SK-N-SH (cell line): ENCODE data around the gene PKIB.

ENCODE experiments used
- MAX ChIP-seq: IDR thresholded peaks from 2 replicates; pipeline ENCODE4 v1.4.0; 2012; ENCODE audit warnings: low read depth
- POLR2AphosphoS5 ChIP-seq: IDR thresholded peaks from 2 replicates; pipeline ENCODE4 v1.6.1; 2012; ENCODE audit warnings: low read depth, low read length
- RAD21 ChIP-seq: IDR thresholded peaks from 2 replicates; pipeline ENCODE4 v1.6.1; 2012; ENCODE audit warnings: mild to moderate bottlenecking, low read length
- TF ChIP-seq, protein P1 (sequence below): fragments of 200-600 bp; sonication (generic); IDR thresholded peaks from 2 replicates; pipeline ENCODE4 v1.6.1; 2017; ENCODE audit warnings: antibody characterized with exemption, mild to moderate bottlenecking, moderate library complexity

DNA sequence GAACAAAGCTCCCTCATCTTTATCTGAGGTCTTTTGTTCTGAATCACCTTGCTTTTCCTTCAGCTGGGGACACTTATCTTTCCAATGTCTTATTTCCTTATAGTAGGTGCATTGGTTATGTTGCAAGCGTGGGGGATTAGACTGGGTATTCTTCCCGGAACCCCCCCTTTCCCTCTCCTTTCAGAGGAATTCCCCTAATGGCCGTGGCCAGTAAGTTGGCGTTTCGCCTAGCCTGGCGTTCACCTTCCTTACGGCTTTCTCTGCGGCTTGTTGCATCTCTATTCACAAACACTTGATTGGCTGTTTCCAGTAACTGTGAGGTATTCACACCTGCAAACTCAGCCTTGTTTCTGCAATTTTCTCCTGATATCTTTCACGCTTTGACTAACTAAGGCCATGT, 136.5 kb downstream of the PKIB start:
- no peak for TF ChIP-seq RAD21
- TF ChIP-seq, protein P1, sequence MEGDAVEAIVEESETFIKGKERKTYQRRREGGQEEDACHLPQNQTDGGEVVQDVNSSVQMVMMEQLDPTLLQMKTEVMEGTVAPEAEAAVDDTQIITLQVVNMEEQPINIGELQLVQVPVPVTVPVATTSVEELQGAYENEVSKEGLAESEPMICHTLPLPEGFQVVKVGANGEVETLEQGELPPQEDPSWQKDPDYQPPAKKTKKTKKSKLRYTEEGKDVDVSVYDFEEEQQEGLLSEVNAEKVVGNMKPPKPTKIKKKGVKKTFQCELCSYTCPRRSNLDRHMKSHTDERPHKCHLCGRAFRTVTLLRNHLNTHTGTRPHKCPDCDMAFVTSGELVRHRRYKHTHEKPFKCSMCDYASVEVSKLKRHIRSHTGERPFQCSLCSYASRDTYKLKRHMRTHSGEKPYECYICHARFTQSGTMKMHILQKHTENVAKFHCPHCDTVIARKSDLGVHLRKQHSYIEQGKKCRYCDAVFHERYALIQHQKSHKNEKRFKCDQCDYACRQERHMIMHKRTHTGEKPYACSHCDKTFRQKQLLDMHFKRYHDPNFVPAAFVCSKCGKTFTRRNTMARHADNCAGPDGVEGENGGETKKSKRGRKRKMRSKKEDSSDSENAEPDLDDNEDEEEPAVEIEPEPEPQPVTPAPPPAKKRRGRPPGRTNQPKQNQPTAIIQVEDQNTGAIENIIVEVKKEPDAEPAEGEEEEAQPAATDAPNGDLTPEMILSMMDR = no peak
- TF ChIP-seq POLR2AphosphoS5 = no peak
- TF ChIP-seq MAX = no peak
